ENCODE results near the gene TINAG.

- TF ChIP-seq, protein P1, sequence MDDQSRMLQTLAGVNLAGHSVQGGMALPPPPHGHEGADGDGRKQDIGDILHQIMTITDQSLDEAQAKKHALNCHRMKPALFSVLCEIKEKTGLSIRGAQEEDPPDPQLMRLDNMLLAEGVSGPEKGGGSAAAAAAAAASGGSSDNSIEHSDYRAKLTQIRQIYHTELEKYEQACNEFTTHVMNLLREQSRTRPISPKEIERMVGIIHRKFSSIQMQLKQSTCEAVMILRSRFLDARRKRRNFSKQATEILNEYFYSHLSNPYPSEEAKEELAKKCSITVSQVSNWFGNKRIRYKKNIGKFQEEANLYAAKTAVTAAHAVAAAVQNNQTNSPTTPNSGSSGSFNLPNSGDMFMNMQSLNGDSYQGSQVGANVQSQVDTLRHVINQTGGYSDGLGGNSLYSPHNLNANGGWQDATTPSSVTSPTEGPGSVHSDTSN (IDR thresholded peaks at IDR 0.05; ENCODE audit: insufficient replicate concordance, low read depth, low read length): no peak
- TF ChIP-seq CTCF (IDR thresholded peaks at IDR 0.05 in 2 of 3, conservative IDR thresholded peaks at IDR 0.05 in 1 of 3; ENCODE audit: control insufficient read depth in 2 of 3, extremely low read depth in 1 of 3, insufficient read depth in 1 of 3, low read depth in 3 of 3, low read length in 3 of 3) (no peak), POLR2A (IDR thresholded peaks at IDR 0.05; ENCODE audit: low read depth, low read length) (no peak), USF2 (IDR thresholded peaks at IDR 0.05; ENCODE audit: borderline replicate concordance, low read depth, low read length) (no peak), TAF1 (IDR thresholded peaks at IDR 0.05; ENCODE audit: borderline replicate concordance, low read depth, low read length) (no peak), BRCA1 (IDR thresholded peaks at IDR 0.05; ENCODE audit: low read depth, low read length) (no peak), SIN3A (IDR thresholded peaks at IDR 0.05; ENCODE audit: low read depth, low read length) (no peak), CHD1 (IDR thresholded peaks at IDR 0.05; ENCODE audit: low read depth, low read length) (no peak), ZSCAN29 (IDR thresholded peaks at IDR 0.05) (no peak), MYC (IDR thresholded peaks at IDR 0.05; ENCODE audit: insufficient read depth, insufficient read length, insufficient replicate concordance, low read length, severe bottlenecking) (no peak), GABPA (IDR thresholded peaks at IDR 0.05; ENCODE audit: low read depth) (no peak)
- TF ChIP-seq, protein P2, sequence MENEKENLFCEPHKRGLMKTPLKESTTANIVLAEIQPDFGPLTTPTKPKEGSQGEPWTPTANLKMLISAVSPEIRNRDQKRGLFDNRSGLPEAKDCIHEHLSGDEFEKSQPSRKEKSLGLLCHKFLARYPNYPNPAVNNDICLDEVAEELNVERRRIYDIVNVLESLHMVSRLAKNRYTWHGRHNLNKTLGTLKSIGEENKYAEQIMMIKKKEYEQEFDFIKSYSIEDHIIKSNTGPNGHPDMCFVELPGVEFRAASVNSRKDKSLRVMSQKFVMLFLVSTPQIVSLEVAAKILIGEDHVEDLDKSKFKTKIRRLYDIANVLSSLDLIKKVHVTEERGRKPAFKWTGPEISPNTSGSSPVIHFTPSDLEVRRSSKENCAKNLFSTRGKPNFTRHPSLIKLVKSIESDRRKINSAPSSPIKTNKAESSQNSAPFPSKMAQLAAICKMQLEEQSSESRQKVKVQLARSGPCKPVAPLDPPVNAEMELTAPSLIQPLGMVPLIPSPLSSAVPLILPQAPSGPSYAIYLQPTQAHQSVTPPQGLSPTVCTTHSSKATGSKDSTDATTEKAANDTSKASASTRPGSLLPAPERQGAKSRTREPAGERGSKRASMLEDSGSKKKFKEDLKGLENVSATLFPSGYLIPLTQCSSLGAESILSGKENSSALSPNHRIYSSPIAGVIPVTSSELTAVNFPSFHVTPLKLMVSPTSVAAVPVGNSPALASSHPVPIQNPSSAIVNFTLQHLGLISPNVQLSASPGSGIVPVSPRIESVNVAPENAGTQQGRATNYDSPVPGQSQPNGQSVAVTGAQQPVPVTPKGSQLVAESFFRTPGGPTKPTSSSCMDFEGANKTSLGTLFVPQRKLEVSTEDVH (IDR thresholded peaks at IDR 0.05; ENCODE audit: low read depth, partially characterized antibody): no peak
Measured at GRCh38 chr6:54366667-54367327, 58.6 kb downstream of the TINAG start.
